Placental pericyte (primary cell): ENCODE measurements around the gene TM2D3. TPM values are rescaled to one million over a fixed set of nuclear protein-coding genes. Genes with fewer than 3 reads are reported as not detected.

Source experiments
- small RNA-seq: library from RNA; depleted of rRNA; stranded (forward); fragments of <200 nt; gene quantifications from one replicate; pipeline ENCODE3, GENCODE V24; 2012; ENCODE audit warnings: low replicate concordance
- total RNA-seq: library from RNA; depleted of rRNA; stranded (reverse); fragments of >200 nt; gene quantifications from 2 replicates; pipeline ENCODE4 v1.2.3, GENCODE V29; 2012

TM2D3 gene
- total RNA-seq = 28.9 and 33.6 TPM in 2 replicates

GRCh38 chr15:101652098-101652785, at the start of gene TM2D3:
TM2D3 (minus strand) TSS chr15:101652381; CDS start chr15:101652361, 20 bp downstream.

Small RNA genes within 50 kb of the gene (small RNA-seq; reads per million reads assigned to genes)
- gene RNU6-807P = not detected

Other genes with a start within 250 kb of the TM2D3 start
- gene PCSK6, start 162.7 kb downstream of the TM2D3 start, total RNA-seq = 1.1 and 41.6 TPM in 2 replicates
- 12.5 and 13.9 TPM in 2 replicates for gene TARS3, start 72.1 kb upstream of the TM2D3 start, total RNA-seq
- not detected in 2 replicates for gene OR4F6, start 151.1 kb upstream of the TM2D3 start, total RNA-seq
- 0.22 and 0.57 TPM in 2 replicates for gene OR4F15, start 159.8 kb upstream of the TM2D3 start, total RNA-seq